Measurements from ENCODE around the gene APOB. TPM values are rescaled to one million over a fixed set of nuclear protein-coding genes. Genes with fewer than 3 reads are reported as not detected.

APOB gene
- total RNA-seq, 3 donors from 2014 or later, result 3.2 to 5.6 (median 4.3) TPM

DNA sequence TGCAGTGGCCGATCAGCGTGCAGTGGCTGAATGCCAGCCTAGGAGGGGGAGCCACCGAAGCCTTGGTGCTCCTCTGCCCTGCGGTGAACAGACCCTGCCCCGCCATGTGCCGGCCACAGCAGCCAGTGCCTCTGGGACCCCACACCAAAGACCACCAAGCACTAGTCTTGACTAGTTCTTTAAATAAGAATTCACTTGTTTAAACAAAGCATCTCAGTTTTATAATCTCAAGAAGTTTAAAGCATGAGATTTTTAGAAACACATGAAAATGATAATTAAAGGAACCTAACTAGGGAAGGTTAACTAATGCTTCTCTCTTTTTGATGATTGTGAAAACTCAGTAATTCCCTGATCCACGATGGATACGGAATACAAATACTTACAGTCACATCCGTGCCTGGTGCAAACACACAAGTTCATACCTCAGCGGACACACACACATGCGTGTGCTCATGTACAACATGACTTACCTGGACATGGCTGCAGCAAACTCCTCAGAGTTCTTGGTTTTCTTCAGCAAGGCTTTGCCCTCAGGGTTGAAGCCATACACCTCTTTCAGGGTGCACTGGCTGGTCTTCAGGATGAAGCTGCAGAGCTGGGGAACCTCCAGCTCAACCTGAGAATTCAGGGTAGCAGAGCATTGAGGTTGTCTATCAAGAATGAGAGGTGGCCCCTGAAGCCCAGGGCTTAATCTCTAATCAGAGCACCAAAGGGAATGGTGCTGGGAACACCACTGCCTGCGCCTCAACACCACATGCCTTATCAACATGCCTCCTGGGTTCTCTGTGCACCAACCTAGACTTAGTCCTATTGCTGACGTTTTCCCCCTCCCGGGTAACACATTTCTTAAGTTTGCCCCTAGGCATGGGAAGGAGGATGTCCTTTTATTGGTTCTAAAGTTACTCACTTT lies 3.1 kb downstream of the APOB start:
- Histone ChIP-seq H3K36me3 (no peaks in the 10 kb centered on the region), H3K4me3 (no peak overlapping the region), H3K9me3 (no peaks in the 10 kb centered on the region), H3K27me3 (peaks cover 0 to 28% of the 10 kb centered on the region in 2 donors), H3K27ac (no peak overlapping the region), H3K4me1 (no peaks in the 10 kb centered on the region)
- DNase-seq (ENCODE audit: low spot score in 2 of 2), result no peak
- intact Hi-C loops (cut with DNase I; ENCODE audit: low total_unique reads), result no loop called here
- TF ChIP-seq POLR2AphosphoS5 (IDR thresholded peaks at IDR 0.05) (no peak), POLR2A (IDR thresholded peaks at IDR 0.05) (no peak)
- TF ChIP-seq, protein P1, sequence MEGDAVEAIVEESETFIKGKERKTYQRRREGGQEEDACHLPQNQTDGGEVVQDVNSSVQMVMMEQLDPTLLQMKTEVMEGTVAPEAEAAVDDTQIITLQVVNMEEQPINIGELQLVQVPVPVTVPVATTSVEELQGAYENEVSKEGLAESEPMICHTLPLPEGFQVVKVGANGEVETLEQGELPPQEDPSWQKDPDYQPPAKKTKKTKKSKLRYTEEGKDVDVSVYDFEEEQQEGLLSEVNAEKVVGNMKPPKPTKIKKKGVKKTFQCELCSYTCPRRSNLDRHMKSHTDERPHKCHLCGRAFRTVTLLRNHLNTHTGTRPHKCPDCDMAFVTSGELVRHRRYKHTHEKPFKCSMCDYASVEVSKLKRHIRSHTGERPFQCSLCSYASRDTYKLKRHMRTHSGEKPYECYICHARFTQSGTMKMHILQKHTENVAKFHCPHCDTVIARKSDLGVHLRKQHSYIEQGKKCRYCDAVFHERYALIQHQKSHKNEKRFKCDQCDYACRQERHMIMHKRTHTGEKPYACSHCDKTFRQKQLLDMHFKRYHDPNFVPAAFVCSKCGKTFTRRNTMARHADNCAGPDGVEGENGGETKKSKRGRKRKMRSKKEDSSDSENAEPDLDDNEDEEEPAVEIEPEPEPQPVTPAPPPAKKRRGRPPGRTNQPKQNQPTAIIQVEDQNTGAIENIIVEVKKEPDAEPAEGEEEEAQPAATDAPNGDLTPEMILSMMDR (IDR thresholded peaks at IDR 0.05), result no peak

DNA sequence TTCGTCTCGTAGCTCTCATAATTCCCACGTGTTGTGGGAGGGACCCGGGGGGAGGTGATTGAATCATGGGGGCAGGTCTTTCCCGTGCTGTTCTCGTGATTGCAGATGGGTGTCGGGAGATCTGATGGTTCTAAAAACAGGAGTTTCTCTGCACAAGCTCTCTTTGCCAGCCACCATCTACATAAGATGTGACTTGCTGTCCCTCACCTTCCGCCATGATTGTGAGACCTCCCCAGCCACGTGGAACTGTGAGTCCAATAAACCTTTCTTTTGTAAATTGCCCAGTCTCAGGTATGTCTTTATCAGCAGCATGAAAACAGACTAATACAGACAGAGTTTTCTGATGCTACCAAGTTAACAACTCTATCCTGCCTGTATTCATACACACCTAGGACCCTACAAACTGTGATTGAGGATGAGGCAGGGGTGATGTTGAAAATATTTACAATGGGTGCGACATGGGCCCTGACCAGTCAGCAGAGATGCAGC lies 3.9 kb downstream of the APOB start:
- DNase-seq (ENCODE audit: low spot score in 2 of 2), result no peak
- Histone ChIP-seq H3K36me3 (no peaks in the 10 kb centered on the region), H3K9me3 (no peaks in the 10 kb centered on the region), H3K4me3 (no peak overlapping the region), H3K27ac (no peak overlapping the region), H3K4me1 (no peaks in the 10 kb centered on the region), H3K27me3 (peaks cover 0 to 23% of the 10 kb centered on the region in 2 donors)
- TF ChIP-seq, protein P1 (IDR thresholded peaks at IDR 0.05), result no peak
- TF ChIP-seq POLR2A (IDR thresholded peaks at IDR 0.05) (no peak), POLR2AphosphoS5 (IDR thresholded peaks at IDR 0.05) (no peak)
- intact Hi-C loops (cut with DNase I; ENCODE audit: low total_unique reads), result no loop called here

DNA sequence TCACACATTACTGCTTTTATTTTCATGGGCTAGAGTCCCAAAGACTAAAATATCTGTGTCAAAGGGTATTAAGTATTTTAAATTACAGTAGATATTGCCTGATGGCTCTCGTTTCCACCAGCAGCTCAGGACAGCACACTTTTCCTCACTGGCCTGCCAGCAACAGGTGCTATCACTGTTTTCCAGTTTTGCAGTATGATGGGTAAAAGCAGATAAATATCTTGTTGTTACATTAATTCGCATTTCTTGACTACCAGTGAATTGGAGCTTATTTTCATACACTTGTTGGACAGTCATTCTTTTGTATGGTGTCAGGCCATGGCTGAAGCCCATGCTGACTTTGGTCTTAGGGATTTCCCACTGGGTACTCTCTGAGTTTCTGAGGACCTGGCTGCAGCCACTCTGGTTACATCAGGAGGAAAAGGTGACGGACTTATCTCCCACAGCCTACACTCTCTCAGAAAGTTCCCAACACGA lies 4.8 kb downstream of the APOB start:
- H3K4me1 ChIP-seq, result no peaks in the 10 kb centered on the region
- intact Hi-C loops (cut with DNase I; ENCODE audit: low total_unique reads), result no loop called here
- H3K36me3 ChIP-seq, result no peaks in the 10 kb centered on the region
- H3K9me3 ChIP-seq, result no peaks in the 10 kb centered on the region
- peaks cover 0 to 16% of the 10 kb centered on the region in 2 donors for H3K27me3 ChIP-seq
- peak overlapping the region in 1 of 2 donors; percentile 27 for H3K27ac ChIP-seq
- H3K4me3 ChIP-seq, result no peak overlapping the region
- no peak for DNase-seq (ENCODE audit: low spot score in 2 of 2)
- no peak for TF ChIP-seq POLR2A (IDR thresholded peaks at IDR 0.05)
- TF ChIP-seq, protein P1 (IDR thresholded peaks at IDR 0.05), result no peak
- TF ChIP-seq POLR2AphosphoS5 (IDR thresholded peaks at IDR 0.05), result no peak

DNA sequence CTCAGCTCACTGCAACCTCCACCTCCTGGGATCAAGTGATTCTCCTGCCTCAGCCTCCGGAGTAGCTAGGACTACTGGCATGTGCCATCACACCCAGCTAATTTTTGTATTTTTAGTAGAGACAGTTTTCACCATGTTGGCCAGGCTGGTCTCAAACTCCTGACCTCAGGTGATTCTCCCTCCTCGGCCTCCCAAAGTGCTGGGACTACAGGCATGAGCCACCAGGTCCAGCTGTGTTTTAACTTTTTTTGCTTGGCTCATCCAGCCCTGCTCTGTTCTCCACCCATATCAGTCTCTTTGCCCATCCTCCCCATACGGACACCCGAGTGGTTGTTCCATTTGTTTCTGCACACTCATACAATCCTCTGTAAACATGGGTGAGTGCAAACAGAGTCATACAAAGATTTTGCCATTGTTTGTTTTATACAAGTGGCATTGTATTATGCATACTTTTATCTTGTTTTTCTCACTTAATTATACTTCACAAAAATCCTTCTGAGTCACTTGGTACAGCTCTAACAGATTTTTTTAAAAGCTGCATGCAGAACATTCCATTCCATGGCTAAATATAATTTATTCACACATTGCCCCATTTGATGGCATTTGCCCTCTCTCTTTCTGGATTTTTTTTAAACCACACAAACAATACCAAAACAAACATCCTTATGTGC lies 5.3 kb downstream of the APOB start:
- no peak for TF ChIP-seq POLR2AphosphoS5 (IDR thresholded peaks at IDR 0.05)
- TF ChIP-seq POLR2A (IDR thresholded peaks at IDR 0.05), result no peak
- TF ChIP-seq, protein P1 (IDR thresholded peaks at IDR 0.05), result no peak
- Histone ChIP-seq H3K36me3 (no peaks in the 10 kb centered on the region), H3K4me3 (no peak overlapping the region), H3K4me1 (no peaks in the 10 kb centered on the region), H3K27me3 (peaks cover 0 to 10% of the 10 kb centered on the region in 2 donors), H3K27ac (no peak overlapping the region), H3K9me3 (no peaks in the 10 kb centered on the region)
- intact Hi-C loops (cut with DNase I; ENCODE audit: low total_unique reads), result no loop called here
- no peak for DNase-seq (ENCODE audit: low spot score in 2 of 2)

Measured in breast epithelium (tissue), 4 donors.